Uterus (tissue), 2 donors: Measurements from ENCODE around the gene SYCP2.

Experiments
- POLR2A ChIP-seq, 2 donors: fragments of 450-650 bp; IDR thresholded peaks; one replicate each; pipeline ENCODE4 v1.6.1; 2016; ENCODE audit warnings: antibody characterized with exemption in 2 of 2, mild to moderate bottlenecking in 1 of 2, moderate library complexity in 1 of 2
- TF ChIP-seq, protein P1 (sequence below), 4 experiments: fragments of 200-600 bp in 2 of 4; fragments of 450-650 bp in 2 of 4; sonication (generic) in 2 of 4; IDR thresholded peaks; one replicate each; pipeline ENCODE4 v1.5.1; 2016 to 2019; ENCODE audit warnings: antibody characterized with exemption in 4 of 4, mild to moderate bottlenecking in 2 of 4, moderate library complexity in 1 of 4

DNA sequence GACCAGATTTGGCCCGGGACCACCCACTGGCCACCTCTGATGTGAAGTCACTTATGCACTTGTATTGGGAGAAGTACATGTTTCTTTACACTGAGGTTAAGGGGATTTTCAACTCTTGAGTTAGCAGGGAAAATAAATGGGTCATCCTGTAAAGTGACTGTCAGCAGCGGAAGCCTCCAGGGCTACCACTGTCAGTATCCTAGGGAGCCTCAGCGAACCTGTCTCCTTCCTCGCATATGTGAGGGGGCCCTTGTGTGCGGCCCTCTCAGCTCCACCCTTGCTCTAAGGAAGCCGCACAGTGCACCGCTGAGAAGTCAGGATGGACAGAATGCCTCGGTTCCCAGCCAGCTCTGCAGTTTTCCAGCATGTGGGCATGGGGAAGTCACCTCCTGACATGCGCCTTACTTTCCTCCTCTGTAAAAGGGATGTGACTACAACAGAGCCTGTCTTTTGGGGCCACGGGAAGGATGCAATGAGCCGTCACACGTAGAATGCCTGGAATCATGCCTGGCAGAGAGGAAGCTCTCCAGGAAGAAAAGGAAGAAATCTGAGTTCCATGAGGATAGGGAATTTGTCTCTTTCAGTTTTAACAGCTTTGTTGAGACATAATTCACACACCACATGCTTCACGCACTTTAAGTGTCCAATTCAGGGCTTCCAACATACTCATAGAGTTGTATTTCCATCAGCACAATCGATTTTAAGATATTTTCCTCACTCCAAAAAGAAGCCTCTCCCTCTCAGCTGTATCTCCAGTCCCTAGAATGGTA lies 115.4 kb downstream of the SYCP2 start:
- TF ChIP-seq POLR2A (IDR thresholded peaks at IDR 0.05): no peak
- TF ChIP-seq, protein P1, sequence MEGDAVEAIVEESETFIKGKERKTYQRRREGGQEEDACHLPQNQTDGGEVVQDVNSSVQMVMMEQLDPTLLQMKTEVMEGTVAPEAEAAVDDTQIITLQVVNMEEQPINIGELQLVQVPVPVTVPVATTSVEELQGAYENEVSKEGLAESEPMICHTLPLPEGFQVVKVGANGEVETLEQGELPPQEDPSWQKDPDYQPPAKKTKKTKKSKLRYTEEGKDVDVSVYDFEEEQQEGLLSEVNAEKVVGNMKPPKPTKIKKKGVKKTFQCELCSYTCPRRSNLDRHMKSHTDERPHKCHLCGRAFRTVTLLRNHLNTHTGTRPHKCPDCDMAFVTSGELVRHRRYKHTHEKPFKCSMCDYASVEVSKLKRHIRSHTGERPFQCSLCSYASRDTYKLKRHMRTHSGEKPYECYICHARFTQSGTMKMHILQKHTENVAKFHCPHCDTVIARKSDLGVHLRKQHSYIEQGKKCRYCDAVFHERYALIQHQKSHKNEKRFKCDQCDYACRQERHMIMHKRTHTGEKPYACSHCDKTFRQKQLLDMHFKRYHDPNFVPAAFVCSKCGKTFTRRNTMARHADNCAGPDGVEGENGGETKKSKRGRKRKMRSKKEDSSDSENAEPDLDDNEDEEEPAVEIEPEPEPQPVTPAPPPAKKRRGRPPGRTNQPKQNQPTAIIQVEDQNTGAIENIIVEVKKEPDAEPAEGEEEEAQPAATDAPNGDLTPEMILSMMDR (IDR thresholded peaks at IDR 0.05): no peak
